Transverse colon (tissue), 4 donors: ENCODE data around the gene SHLD1.

Experiments used
- EP300 ChIP-seq: sonication (generic); formaldehyde crosslinking; IDR thresholded peaks from one replicate; pipeline ENCODE4 v1.6.1; 2017; ENCODE audit warnings: antibody characterized with exemption, low read depth
- POLR2A ChIP-seq: fragments of 450-650 bp; IDR thresholded peaks from one replicate; pipeline ENCODE4 v1.6.1; 2016; ENCODE audit warnings: antibody characterized with exemption, mild to moderate bottlenecking, moderate library complexity
- POLR2AphosphoS5 ChIP-seq, 3 donors: sonication (generic); formaldehyde crosslinking; IDR thresholded peaks; one replicate each; pipeline ENCODE4 v1.6.1; 2016; ENCODE audit warnings: antibody characterized with exemption in 3 of 3
- TF ChIP-seq, protein P1 (sequence below), 5 experiments: fragments of 200-600 bp in 3 of 5; fragments of 450-650 bp in 2 of 5; sonication (generic) in 3 of 5; IDR thresholded peaks; 1 replicate in 2 of 5; 2 replicates in 3 of 5; pipeline ENCODE4 v1.5.1; 2016 to 2017; ENCODE audit warnings: antibody characterized with exemption in 5 of 5, inconsistent platforms in 3 of 5, mild to moderate bottlenecking in 2 of 5, moderate library complexity in 1 of 5

DNA sequence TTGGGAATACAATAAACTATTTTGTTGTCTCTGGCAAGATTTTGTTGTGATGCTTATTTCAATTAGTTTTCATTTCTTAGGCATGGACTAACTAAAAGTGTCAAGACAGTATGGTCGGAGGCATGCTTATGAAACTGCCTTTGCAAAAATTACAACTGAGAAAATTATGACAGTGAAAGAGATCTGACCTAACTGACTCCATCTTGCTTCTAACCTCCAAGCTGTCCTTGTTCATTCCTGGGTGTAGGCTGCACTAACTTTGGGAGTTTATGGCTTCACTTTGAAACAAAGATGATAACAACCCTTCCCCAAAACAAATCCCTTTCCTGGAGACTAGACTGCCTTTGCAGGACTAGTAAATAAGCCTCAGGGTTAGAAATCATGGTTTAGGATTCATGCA is 4.1 kb upstream of the SHLD1 start:
- TF ChIP-seq, protein P1, sequence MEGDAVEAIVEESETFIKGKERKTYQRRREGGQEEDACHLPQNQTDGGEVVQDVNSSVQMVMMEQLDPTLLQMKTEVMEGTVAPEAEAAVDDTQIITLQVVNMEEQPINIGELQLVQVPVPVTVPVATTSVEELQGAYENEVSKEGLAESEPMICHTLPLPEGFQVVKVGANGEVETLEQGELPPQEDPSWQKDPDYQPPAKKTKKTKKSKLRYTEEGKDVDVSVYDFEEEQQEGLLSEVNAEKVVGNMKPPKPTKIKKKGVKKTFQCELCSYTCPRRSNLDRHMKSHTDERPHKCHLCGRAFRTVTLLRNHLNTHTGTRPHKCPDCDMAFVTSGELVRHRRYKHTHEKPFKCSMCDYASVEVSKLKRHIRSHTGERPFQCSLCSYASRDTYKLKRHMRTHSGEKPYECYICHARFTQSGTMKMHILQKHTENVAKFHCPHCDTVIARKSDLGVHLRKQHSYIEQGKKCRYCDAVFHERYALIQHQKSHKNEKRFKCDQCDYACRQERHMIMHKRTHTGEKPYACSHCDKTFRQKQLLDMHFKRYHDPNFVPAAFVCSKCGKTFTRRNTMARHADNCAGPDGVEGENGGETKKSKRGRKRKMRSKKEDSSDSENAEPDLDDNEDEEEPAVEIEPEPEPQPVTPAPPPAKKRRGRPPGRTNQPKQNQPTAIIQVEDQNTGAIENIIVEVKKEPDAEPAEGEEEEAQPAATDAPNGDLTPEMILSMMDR (IDR thresholded peaks at IDR 0.05): no peak
- TF ChIP-seq POLR2AphosphoS5 (IDR thresholded peaks at IDR 0.05) (no peak), EP300 (no peak), POLR2A (no peak)
